ENCODE data around the gene EBLN1. TPM values are rescaled to one million over a fixed set of nuclear protein-coding genes. Genes with fewer than 3 reads are reported as not detected.

EBLN1 gene
- total RNA-seq, 1 experiment from 2014 or later: not detected

GRCh38 chr10:22251751-22252223, 34.0 kb upstream of the EBLN1 start:
- Histone ChIP-seq H3K18ac (ENCODE audit: insufficient read length, low read depth, low read length) (peak overlapping the region; percentile 67), H2BK15ac (ENCODE audit: low read depth, low read length) (no peak overlapping the region), H4K91ac (ENCODE audit: insufficient read length, low read depth, low read length) (peak overlapping the region; percentile 62), H3K4ac (ENCODE audit: low read depth, low read length) (no peak overlapping the region), H3K23ac (ENCODE audit: insufficient read length, low read depth, low read length) (no peak overlapping the region), H3K56ac (ENCODE audit: insufficient read length, low read depth, low read length) (no peak overlapping the region), H3K9me3 (ENCODE audit: control insufficient read depth, low read depth, low read length) (no peaks in the 10 kb centered on the region), H2BK12ac (ENCODE audit: insufficient read length, low read depth, low read length) (peak overlapping the region; percentile 45), H3K4me2 (ENCODE audit: insufficient read depth, insufficient read length, low read length) (peak overlapping the region; percentile 98), H2BK5ac (ENCODE audit: insufficient read length, low read length) (no peak overlapping the region), H3K23me2 (ENCODE audit: insufficient read length, low read depth, low read length, poor library complexity, severe bottlenecking) (peaks cover 12% of the 10 kb centered on the region), H3K14ac (ENCODE audit: insufficient read depth, low read length) (peak overlapping the region; percentile 92; the same call in 1 of the 2 replicates), H4K8ac (replicated peaks; ENCODE audit: insufficient read length, low read depth, low read length) (no peak overlapping the region), H3K79me1 (ENCODE audit: insufficient read depth, low read depth, low read length, poor library complexity, severe bottlenecking) (no peaks in the 10 kb centered on the region), H3K9ac (ENCODE audit: extremely low read depth, insufficient read length, low read length) (peak overlapping the region; percentile 70), H4K5ac (ENCODE audit: insufficient read length, low read depth, low read length) (peak overlapping the region; percentile 84), H2BK20ac (ENCODE audit: low read depth, low read length, poor library complexity, severe bottlenecking) (no peak overlapping the region), H3K27me3 (ENCODE audit: insufficient read depth, low read length) (peaks cover 32% of the 10 kb centered on the region; the same call in 1 of the 2 replicates), H3K79me2 (ENCODE audit: insufficient read depth, low read length) (no peaks in the 10 kb centered on the region), H3K27ac (ENCODE audit: insufficient read length, low read depth, low read length) (no peak overlapping the region), H2BK120ac (ENCODE audit: low read depth, low read length, poor library complexity, severe bottlenecking) (no peak overlapping the region), H3T11ph (ENCODE audit: low read length) (no peak overlapping the region), H3K4me1 (ENCODE audit: insufficient read depth, low read length) (no peaks in the 10 kb centered on the region), H2AK5ac (ENCODE audit: insufficient read length, low read length) (no peak overlapping the region), H2AFZ (ENCODE audit: low read length) (peak overlapping the region; percentile 88), H4K20me1 (ENCODE audit: control insufficient read depth, insufficient read depth, insufficient read length) (no peaks in the 10 kb centered on the region)
- TF ChIP-seq CTCF (conservative IDR thresholded peaks at IDR 0.05): no peak
- Mint-ChIP-seq H3K9me3 (peaks cover 0 to 3% of the 10 kb centered on the region in 2 experiments; a peak in 1 of 5 replicates), H3K36me3 (ENCODE audit: insufficient read depth in 1 of 3, low read depth in 3 of 3) (no peaks in the 10 kb centered on the region), H3K4me1 (peaks cover 6 to 15% of the 10 kb centered on the region in 2 experiments; a peak in 3 of 4 replicates), H3K27me3 (ENCODE audit: low read depth) (peaks cover 92% of the 10 kb centered on the region), H3K4me3 (peak overlapping the region; percentile 81 to 91), H3K27ac (peak overlapping the region; percentile 0 to 93 (median 48); a peak in 3 of 7 replicates)
- DNase-seq: peak; percentile 43
- no CpG with 5 or more reads among the region's 28 CpGs for WGBS (ENCODE audit: extremely low coverage, insufficient read length, low lambda C conversion rate)

All from H9 (cell line).